K562 (cell line): ENCODE measurements around the gene SMIM41. TPM values are rescaled to one million over a fixed set of nuclear protein-coding genes. Genes with fewer than 3 reads are reported as not detected.

Experiments used
- ATAC-seq: fragments of 200-7000 bp; cut with Tn5 transposase; 3 replicates; pipeline ENCODE4 v1.9.1; 2020; ENCODE audit warnings: moderate library complexity
- BruUV-seq: library from RNA; stranded (reverse); fragments of 400-500 nt; replicated peaks from 2 replicates; lab custom pipeline; 2021; lab: Mats Ljungman, UMichigan
- CTCF ChIA-PET: fragments of 300-600 bp; formaldehyde crosslinking; extraction: SDS; loops from one replicate; lab custom pipeline; 2021; ENCODE audit warnings: low intra/inter-chr PET ratio; lab: Yijun Ruan, JAX
- POLR2A ChIA-PET: fragments of 300-600, 350-650 bp; sonication (Branson Sonifier 250); formaldehyde crosslinking; extraction: SDS; loops from one replicate; lab custom pipeline; 2021; ENCODE audit warnings: antibody characterized with exemption, inconsistent platforms; lab: Yijun Ruan, JAX
- DNase-seq, 4 experiments: peaks; one replicate each; pipeline versions ENCODE4 v3.0.0 to v3.0.0-alpha.2; 2011 to 2018; ENCODE audit warnings: low spot score in 3 of 4, mixed read lengths in 3 of 4; ENCODE audit errors: extremely low read depth in 1 of 4
- FAIRE-seq: peaks from 2 replicates; lab custom pipeline; 2011; peaks lifted over from hg19 to GRCh38; lab: Jason Lieb, UNC
- H2AFZ ChIP-seq: 2 replicates; pipeline ENCODE4 v1.6.0; 2011; ENCODE audit warnings: low read depth, low read length, control low read depth, inconsistent platforms
- H3K27ac ChIP-seq: fragments of 200-600 bp; 3 replicates; pipeline ENCODE4 v1.8.0; 2011; ENCODE audit warnings: low read depth, mild to moderate bottlenecking, control low read depth, inconsistent platforms, low read length, moderate library complexity, mixed read lengths; ENCODE audit errors: extremely low read depth
- H3K27me3 ChIP-seq, 2 experiments: fragments of 300-600 bp in 1 of 2; 2 replicates in 1 of 2; 3 replicates in 1 of 2; pipeline versions ENCODE4 v1.6.0 to v1.8.0; 2011; ENCODE audit warnings: inconsistent platforms in 2 of 2, low read length in 2 of 2, mild to moderate bottlenecking in 1 of 2, mixed read lengths in 1 of 2, moderate library complexity in 1 of 2; ENCODE audit not compliant: control insufficient read depth in 2 of 2, insufficient read depth in 2 of 2
- H3K36me3 ChIP-seq: fragments of 300-600 bp; 3 replicates; pipeline ENCODE4 v1.8.0; 2011; ENCODE audit warnings: mild to moderate bottlenecking, low read length, inconsistent platforms; ENCODE audit not compliant: control insufficient read depth, insufficient read depth
- H3K4me1 ChIP-seq, 2 experiments: fragments of 200-600 bp in 1 of 2; replicated peaks in 1 of 2; 2 replicates in 1 of 2; 3 replicates in 1 of 2; pipeline versions ENCODE4 v1.5.1 to v1.8.0; 2011; ENCODE audit warnings: inconsistent platforms in 2 of 2, low read length in 2 of 2, mild to moderate bottlenecking in 1 of 2, mixed read lengths in 1 of 2, moderate library complexity in 1 of 2; ENCODE audit not compliant: control insufficient read depth in 2 of 2, insufficient read depth in 2 of 2
- H3K4me2 ChIP-seq: 2 replicates; pipeline ENCODE4 v1.6.1; 2011; ENCODE audit warnings: low read length, control low read depth, inconsistent platforms, mixed read lengths; ENCODE audit not compliant: insufficient read depth
- H3K4me3 ChIP-seq: fragments of 200-600 bp; sonication (generic), shearing (Covaris generic); 2 replicates; pipeline ENCODE4 v1.5.1; 2016; ENCODE audit warnings: control low read depth, inconsistent platforms
- H3K79me2 ChIP-seq: fragments of 200-600 bp; 3 replicates; pipeline ENCODE4 v1.8.0; 2011; ENCODE audit warnings: low read length, inconsistent platforms; ENCODE audit not compliant: control insufficient read depth, insufficient read depth
- H3K9ac ChIP-seq, 2 experiments: 2 replicates each; pipeline versions ENCODE4 v1.6.0 to v1.6.1; 2011; ENCODE audit warnings: low read depth in 2 of 2, low read length in 2 of 2, control low read depth in 1 of 2, inconsistent platforms in 1 of 2, mild to moderate bottlenecking in 1 of 2, mixed read lengths in 1 of 2; ENCODE audit not compliant: insufficient read depth in 1 of 2
- H3K9me1 ChIP-seq: one replicate; pipeline ENCODE4 v1.6.0; 2011; ENCODE audit warnings: inconsistent platforms, mild to moderate bottlenecking, low read length, moderate library complexity; ENCODE audit not compliant: control insufficient read depth, insufficient read depth
- H3K9me3 ChIP-seq: replicated peaks from 2 replicates; pipeline ENCODE4 v1.5.1; 2011; ENCODE audit warnings: low read depth, low read length, inconsistent platforms; ENCODE audit not compliant: control insufficient read depth, insufficient read depth
- H4K20me1 ChIP-seq: replicated peaks from 2 replicates; pipeline ENCODE4 v1.6.1; 2011; ENCODE audit warnings: low read length, inconsistent platforms, mixed read lengths; ENCODE audit not compliant: control insufficient read depth, insufficient read depth
- ASH1L ChIP-seq: fragments of 450-650 bp; IDR thresholded peaks from 2 replicates; pipeline ENCODE4 v1.6.1; 2018; ENCODE audit warnings: borderline replicate concordance, mild to moderate bottlenecking, low read depth; ENCODE audit not compliant: partially characterized antibody
- DDX20 ChIP-seq: fragments of 450-650 bp; IDR thresholded peaks from 2 replicates; pipeline ENCODE4 v1.6.1; 2016; ENCODE audit warnings: missing genetic modification characterization, low read depth, mild to moderate bottlenecking, missing compliant biosample characterization, moderate library complexity
- E2F1 ChIP-seq: sonication (generic); formaldehyde crosslinking; IDR thresholded peaks from 2 replicates; pipeline ENCODE4 v1.8.1; 2023; ENCODE audit warnings: mild to moderate bottlenecking, missing genetic modification reagents, moderate library complexity
- IRF2 ChIP-seq: sonication (generic); formaldehyde crosslinking; IDR thresholded peaks from 2 replicates; pipeline ENCODE4 v1.8.1; 2022; ENCODE audit warnings: mild to moderate bottlenecking, missing genetic modification reagents
- JUNB ChIP-seq: fragments of 450-650 bp; formaldehyde crosslinking; conservative IDR thresholded peaks from 2 replicates; pipeline ENCODE4 v1.4.0; 2020; ENCODE audit warnings: mild to moderate bottlenecking
- KAT2B ChIP-seq: IDR thresholded peaks from one replicate; pipeline ENCODE4 v1.6.1; 2012; ENCODE audit warnings: low read depth, mild to moderate bottlenecking, control low read depth, inconsistent platforms, low read length, moderate library complexity
- KHSRP ChIP-seq: fragments of 450-650 bp; IDR thresholded peaks from 2 replicates; pipeline ENCODE4 v1.6.1; 2017
- KLF1 ChIP-seq: fragments of 450-650 bp; IDR thresholded peaks from 2 replicates; pipeline ENCODE4 v1.6.1; 2016; ENCODE audit warnings: missing genetic modification characterization, missing compliant biosample characterization
- NR1H2 ChIP-seq: sonication (generic); formaldehyde crosslinking; IDR thresholded peaks from 2 replicates; pipeline ENCODE4 v1.4.0; 2020; ENCODE audit warnings: mild to moderate bottlenecking, missing genetic modification reagents
- PHF21A ChIP-seq: fragments of 450-650 bp; IDR thresholded peaks from 2 replicates; pipeline ENCODE4 v1.6.1; 2017; ENCODE audit warnings: low read depth, borderline replicate concordance
- SFPQ ChIP-seq: fragments of 200-400 bp; formaldehyde crosslinking; IDR thresholded peaks from 2 replicates; pipeline ENCODE4 v1.6.1; 2017; ENCODE audit warnings: mild to moderate bottlenecking, low read depth, low read length, moderate library complexity
- SMC3 ChIP-seq: conservative IDR thresholded peaks from 2 replicates; pipeline ENCODE4 v1.6.1; 2011; ENCODE audit warnings: low read depth, low read length, improper control_type of control experiment; ENCODE audit not compliant: insufficient read depth
- SOX6 ChIP-seq: fragments of 450-650 bp; IDR thresholded peaks from 2 replicates; pipeline ENCODE4 v1.6.1; 2014; ENCODE audit warnings: mild to moderate bottlenecking
- ZBTB8A ChIP-seq: fragments of 450-650 bp; IDR thresholded peaks from 2 replicates; pipeline ENCODE4 v1.6.1; 2018; ENCODE audit warnings: mild to moderate bottlenecking, moderate library complexity; ENCODE audit not compliant: partially characterized antibody
- ZNF511 ChIP-seq: sonication (generic); formaldehyde crosslinking; IDR thresholded peaks from 2 replicates; pipeline ENCODE4 v1.8.0; 2022; ENCODE audit warnings: mild to moderate bottlenecking, missing genetic modification reagents
- ZNF57 ChIP-seq: fragments of 450-650 bp; formaldehyde crosslinking; IDR thresholded peaks from 2 replicates; pipeline ENCODE4 v1.4.0; 2020; ENCODE audit warnings: mild to moderate bottlenecking, moderate library complexity
- ZNF583 ChIP-seq: fragments of 250-450 bp; sonication (Bioruptor Pico); IDR thresholded peaks from 2 replicates; pipeline ENCODE4 v1.4.0; 2020
- whole genome bisulfite sequencing: fragments of 100-300 bp; shearing (Covaris generic); methylation state at CpG from one replicate; pipeline ENCODE4 v1.1.6; 2016; ENCODE audit warnings: low coverage, mixed read lengths; ENCODE audit not compliant: insufficient coverage; ENCODE audit errors: missing lambda C conversion rate; 5-methylcytosine and 5-hydroxymethylcytosine counted together
- in situ Hi-C: fragments of 300-500 bp; cut with MboI; formaldehyde crosslinking; loops from 4 replicates; pipeline ENCODE4 v1.15.0; 2018; ENCODE audit warnings: inconsistent platforms, mixed read lengths
- intact Hi-C: fragments of 100-400 bp; cut with micrococcal nuclease; formaldehyde crosslinking; loops from 2 replicates; pipeline ENCODE4 v1.14.2; 2022
- polyA plus RNA-seq, 8 experiments: library from polyadenylated mRNA; depleted of rRNA in 4 of 8; stranded (reverse) in 5 of 8; unstranded in 3 of 8; fragments of >200 nt; fragmentation: Nextera tagmentation in 2 of 8; fragmentation: Illumina TruSeq in 1 of 8; extraction: Ambion mirVana in 2 of 8; extraction: Trizol in 1 of 8; gene quantifications; 2 replicates each; pipeline versions ENCODE4 v1.2.1 to v1.2.3, GENCODE V29; 2011 to 2014; ENCODE audit warnings: inconsistent platforms in 1 of 8, missing spikeins in 1 of 8
- total RNA-seq, 7 experiments: library from RNA; depleted of rRNA in 6 of 7; stranded (reverse); fragments of >200 nt in 6 of 7; fragmentation: Illumina TruSeq in 2 of 7; extraction: Trizol in 2 of 7; gene quantifications; 2 replicates each; pipeline versions ENCODE4 v1.2.1 to v1.2.3, GENCODE V29; 2011 to 2021; ENCODE audit warnings: low replicate concordance in 1 of 7

The SMIM41 gene
- total and polyA plus RNA-seq, 9 of the 15 experiments (the other 6 are each of a cell fraction or from before 2014, with no cell fraction given) = not detected

GRCh38 chr12:52122540-52122871 is 43.0 kb downstream of the SMIM41 start:
- TF ChIP-seq ZBTB8A (no peak), SFPQ (no peak), DDX20 (tag) (no peak), ZNF57 (CRISPR knock-in tag) (no peak), SMC3 (no peak), NR1H2 (CRISPR knock-in tag) (no peak), ASH1L (no peak), PHF21A (no peak), ZNF511 (CRISPR knock-in tag) (no peak), IRF2 (CRISPR knock-in tag) (no peak), KHSRP (no peak), SOX6 (no peak), E2F1 (CRISPR knock-in tag) (no peak), KLF1 (no peak), ZNF583 (no peak), KAT2B (no peak), JUNB (CRISPR knock-in tag) (no peak)
- Histone ChIP-seq H3K27ac (no peak overlapping the region), H3K9me3 (no peaks in the 10 kb centered on the region), H3K36me3 (no peaks in the 10 kb centered on the region), H3K79me2 (no peaks in the 10 kb centered on the region), H4K20me1 (no peaks in the 10 kb centered on the region; the same call in 1 of the 2 replicates), H3K9ac (no peak overlapping the region), H3K27me3 (peaks cover 25 to 65% of the 10 kb centered on the region in 2 experiments), H3K4me3 (no peak overlapping the region), H2AFZ (no peak overlapping the region), H3K4me1 (peaks cover 13 to 14% of the 10 kb centered on the region in 2 experiments; a peak in 3 of 5 replicates), H3K9me1 (peaks cover 2% of the 10 kb centered on the region), H3K4me2 (no peak overlapping the region)
- ATAC-seq = no peak
- FAIRE-seq = no peak
- ChIA-PET POLR2A (interaction anchor here (0.5 kb wide), 1 partner anchor 75 kb away, joined by 5 read pairs; no protein-coding TSS in a partner anchor), CTCF (interaction anchor here (0.6 to 3.2 kb wide), 4 partner anchors 97 to 130 kb away, joined by 3 to 32 read pairs (median 4); no protein-coding TSS in a partner anchor)
- intact Hi-C loops (loop anchor here (5.0 kb wide), 1 partner anchor 40 kb away; no protein-coding TSS in a partner anchor), in situ Hi-C loops (loop anchor here (5.0 kb wide), 1 partner anchor 95 kb away; no protein-coding TSS in a partner anchor)
- WGBS = 5% methylated on average over 4 of the region's 4 CpGs
- no TSS peak for BruUV-seq
- DNase-seq = no peak
